CD4-positive, alpha-beta T cell (primary cell): Measurements from ENCODE around the gene SLC2A6. TPM values are rescaled to one million over a fixed set of nuclear protein-coding genes. Genes with fewer than 3 reads are reported as not detected.

ENCODE experiments used
- ATAC-seq: fragments of 200-7000 bp; cut with Tn5 transposase; one replicate; pipeline ENCODE4 v1.10.0; 2022; ENCODE audit warnings: mild to moderate bottlenecking; ENCODE audit not compliant: poor library complexity
- CTCF ChIA-PET: fragments of 350-600 bp; sonication (Branson Sonifier 250); formaldehyde crosslinking; loops from one replicate; lab custom pipeline; 2021; ENCODE audit warnings: antibody characterized with exemption, inconsistent platforms; lab: Charles Lee
- POLR2A ChIA-PET: fragments of 350-600 bp; sonication (Branson Sonifier 250); formaldehyde crosslinking; loops from one replicate; lab custom pipeline; 2021; ENCODE audit warnings: antibody characterized with exemption, inconsistent platforms; lab: Charles Lee
- DNase-seq, 14 experiments: peaks; one replicate each; pipeline ENCODE4 v3.0.0-alpha.2; 2013 to 2020; ENCODE audit warnings: mixed read lengths in 2 of 14
- H3K27ac ChIP-seq, 2 donors: one replicate each; pipeline versions ENCODE4 v1.5.1 to v1.7.0; 2013; ENCODE audit warnings: low read length in 2 of 2, low read depth in 1 of 2, mild to moderate bottlenecking in 1 of 2
- H3K27me3 ChIP-seq, 2 experiments: 1 replicate in 1 of 2; 2 replicates in 1 of 2; pipeline versions ENCODE4 v1.6.1 to v1.7.0; 2013; ENCODE audit warnings: low read length in 2 of 2, control low read depth in 1 of 2, mild to moderate bottlenecking in 1 of 2, moderate library complexity in 1 of 2; ENCODE audit not compliant: insufficient read depth in 2 of 2, control insufficient read depth in 1 of 2
- H3K36me3 ChIP-seq: one replicate; pipeline ENCODE4 v1.6.1; 2013; ENCODE audit warnings: low read length, control low read depth; ENCODE audit not compliant: insufficient read depth
- H3K4me1 ChIP-seq: one replicate; pipeline ENCODE4 v1.6.1; 2013; ENCODE audit warnings: low read length, control low read depth; ENCODE audit not compliant: insufficient read depth
- H3K4me3 ChIP-seq: one replicate; pipeline ENCODE4 v1.5.1; 2013; ENCODE audit warnings: mild to moderate bottlenecking, low read length, moderate library complexity
- H3K9me3 ChIP-seq, 2 experiments: 1 replicate in 1 of 2; 2 replicates in 1 of 2; pipeline versions ENCODE4 v1.6.1 to v1.7.0; 2013; ENCODE audit warnings: low read length in 2 of 2, mild to moderate bottlenecking in 2 of 2, control low read depth in 1 of 2, moderate library complexity in 1 of 2; ENCODE audit not compliant: control insufficient read depth in 1 of 2, insufficient read depth in 1 of 2
- H3K27ac Mint-ChIP-seq: one replicate; pipeline ENCODE4 v1.8.0; 2020; ENCODE audit warnings: mixed read lengths
- H3K27me3 Mint-ChIP-seq: one replicate; pipeline ENCODE4 v1.8.0; 2021; ENCODE audit warnings: mixed read lengths
- H3K36me3 Mint-ChIP-seq: one replicate; pipeline ENCODE4 v1.8.0; 2021; ENCODE audit warnings: low read depth, mixed read lengths
- H3K4me1 Mint-ChIP-seq: one replicate; pipeline ENCODE4 v1.8.0; 2021; ENCODE audit warnings: low read depth, mixed read lengths
- H3K4me3 Mint-ChIP-seq: one replicate; pipeline ENCODE4 v1.8.0; 2020; ENCODE audit warnings: mild to moderate bottlenecking, mixed read lengths
- H3K9me3 Mint-ChIP-seq: one replicate; pipeline ENCODE4 v1.8.0; 2020; ENCODE audit warnings: mixed read lengths
- intact Hi-C, 2 experiments: fragments of 100-400 bp; cut with DNase I in 1 of 2; cut with micrococcal nuclease in 1 of 2; formaldehyde crosslinking; loops; one replicate each; pipeline versions ENCODE4 v1.15.1 to v1.9.0; 2023 to 2025; cut with DNase I, micrococcal nuclease
- total RNA-seq, 174 experiments: library from RNA in 2 of 174; stranded (reverse) in 2 of 174; gene quantifications; one replicate each; pipeline ENCODE4 v1.2.3 and lab custom pipeline; 2021 to 2026
- TF ChIP-seq, protein P1 (sequence below): fragments of 200-600 bp; IDR thresholded peaks from one replicate; pipeline ENCODE4 v1.8.0; 2022; ENCODE audit warnings: antibody characterized with exemption, mild to moderate bottlenecking

SLC2A6 gene
- total RNA-seq, 2 experiments from 2014 or later: 1.8 to 3.2 TPM

DNA sequence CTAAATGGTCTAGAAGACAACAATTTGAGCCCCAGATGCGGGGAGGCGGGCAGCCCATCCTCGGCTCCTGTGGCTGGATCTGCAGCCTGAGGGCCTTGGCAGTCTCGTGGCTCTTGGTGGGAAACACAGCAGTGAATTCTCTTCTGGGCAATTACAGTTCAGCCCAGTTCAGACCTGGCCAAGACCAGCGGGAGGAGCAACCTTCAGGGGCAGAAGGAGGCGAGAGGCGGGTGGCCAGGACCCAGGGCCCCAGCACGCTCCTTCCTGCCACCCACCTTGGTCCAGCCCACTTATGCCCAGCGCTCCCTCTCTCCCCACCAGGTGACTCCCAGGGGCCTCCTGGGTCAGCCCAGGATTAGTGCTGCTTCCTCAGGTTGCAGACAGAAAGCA is 38.1 kb upstream of the SLC2A6 start:
- no peak overlapping the region for H3K27ac Mint-ChIP-seq
- no peak overlapping the region for H3K27ac ChIP-seq
- POLR2A ChIA-PET: no interaction called here

GRCh38 chr9:133516256-133516960 is 37.5 kb upstream of the SLC2A6 start:
- Mint-ChIP-seq H3K9me3 (no peaks in the 10 kb centered on the region), H3K4me1 (no peaks in the 10 kb centered on the region), H3K36me3 (no peaks in the 10 kb centered on the region), H3K4me3 (no peak overlapping the region), H3K27me3 (no peaks in the 10 kb centered on the region), H3K27ac (no peak overlapping the region)
- intact Hi-C loops: no loop called here
- no peaks in the 10 kb centered on the region for H3K4me1 ChIP-seq
- ATAC-seq (no peak), DNase-seq (no peak)
- H3K27me3 ChIP-seq: no peaks in the 10 kb centered on the region
- ChIA-PET CTCF (no interaction called here), POLR2A (no interaction called here)
- no peaks in the 10 kb centered on the region for H3K9me3 ChIP-seq
- TF ChIP-seq, protein P1, sequence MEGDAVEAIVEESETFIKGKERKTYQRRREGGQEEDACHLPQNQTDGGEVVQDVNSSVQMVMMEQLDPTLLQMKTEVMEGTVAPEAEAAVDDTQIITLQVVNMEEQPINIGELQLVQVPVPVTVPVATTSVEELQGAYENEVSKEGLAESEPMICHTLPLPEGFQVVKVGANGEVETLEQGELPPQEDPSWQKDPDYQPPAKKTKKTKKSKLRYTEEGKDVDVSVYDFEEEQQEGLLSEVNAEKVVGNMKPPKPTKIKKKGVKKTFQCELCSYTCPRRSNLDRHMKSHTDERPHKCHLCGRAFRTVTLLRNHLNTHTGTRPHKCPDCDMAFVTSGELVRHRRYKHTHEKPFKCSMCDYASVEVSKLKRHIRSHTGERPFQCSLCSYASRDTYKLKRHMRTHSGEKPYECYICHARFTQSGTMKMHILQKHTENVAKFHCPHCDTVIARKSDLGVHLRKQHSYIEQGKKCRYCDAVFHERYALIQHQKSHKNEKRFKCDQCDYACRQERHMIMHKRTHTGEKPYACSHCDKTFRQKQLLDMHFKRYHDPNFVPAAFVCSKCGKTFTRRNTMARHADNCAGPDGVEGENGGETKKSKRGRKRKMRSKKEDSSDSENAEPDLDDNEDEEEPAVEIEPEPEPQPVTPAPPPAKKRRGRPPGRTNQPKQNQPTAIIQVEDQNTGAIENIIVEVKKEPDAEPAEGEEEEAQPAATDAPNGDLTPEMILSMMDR: no peak
- no peak overlapping the region for H3K4me3 ChIP-seq
- no peak overlapping the region for H3K27ac ChIP-seq
- no peaks in the 10 kb centered on the region for H3K36me3 ChIP-seq

More for the DNA sequence above, 38.1 kb upstream of the SLC2A6 start:
- no peak for ATAC-seq
- no peak for DNase-seq
- TF ChIP-seq, protein P1: no peak
- no peaks in the 10 kb centered on the region for H3K4me1 ChIP-seq
- Mint-ChIP-seq H3K4me3 (no peak overlapping the region), H3K4me1 (no peaks in the 10 kb centered on the region), H3K27me3 (no peaks in the 10 kb centered on the region), H3K9me3 (no peaks in the 10 kb centered on the region), H3K36me3 (no peaks in the 10 kb centered on the region)
- no peaks in the 10 kb centered on the region for H3K27me3 ChIP-seq
- H3K36me3 ChIP-seq: no peaks in the 10 kb centered on the region
- H3K9me3 ChIP-seq: no peaks in the 10 kb centered on the region
- CTCF ChIA-PET: no interaction called here
- H3K4me3 ChIP-seq: no peak overlapping the region
- intact Hi-C loops: no loop called here

DNA sequence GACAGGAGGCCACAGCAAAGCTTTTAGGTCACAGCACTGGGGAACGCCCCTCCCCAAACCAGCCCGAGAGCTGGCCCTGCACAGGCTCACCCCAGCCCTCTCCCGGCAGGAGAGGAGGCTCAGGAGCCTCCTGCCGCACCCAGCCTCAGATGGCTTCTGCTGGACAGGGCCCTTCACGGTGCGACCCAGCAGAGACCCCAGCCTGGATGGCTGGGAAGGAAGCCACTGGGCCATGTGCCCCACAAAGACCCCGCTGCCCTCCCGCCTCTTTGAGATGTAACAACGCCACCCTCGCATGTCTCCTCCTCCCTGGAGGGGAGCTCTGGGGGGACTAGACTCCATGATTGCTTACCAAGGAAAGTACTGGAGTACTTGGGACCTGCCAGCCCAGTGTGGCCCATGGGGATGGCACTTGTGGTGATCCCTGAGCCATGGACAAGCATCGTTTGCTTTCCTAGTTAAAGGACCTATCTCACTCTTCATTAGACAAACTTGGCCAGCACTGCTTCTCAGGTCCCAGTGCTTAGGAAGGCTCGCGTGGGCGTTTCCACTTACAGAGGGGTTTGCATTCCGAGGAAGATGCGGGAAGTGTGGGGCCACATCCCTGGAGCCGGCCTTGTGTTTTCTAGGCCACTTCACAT is 36.8 kb upstream of the SLC2A6 start:
- POLR2A ChIA-PET: no interaction called here
- H3K36me3 ChIP-seq: no peaks in the 10 kb centered on the region
- Mint-ChIP-seq H3K27ac (no peak overlapping the region), H3K4me3 (no peak overlapping the region), H3K4me1 (no peaks in the 10 kb centered on the region), H3K27me3 (no peaks in the 10 kb centered on the region), H3K9me3 (no peaks in the 10 kb centered on the region), H3K36me3 (no peaks in the 10 kb centered on the region)
- CTCF ChIA-PET: no interaction called here
- H3K4me3 ChIP-seq: no peak overlapping the region
- intact Hi-C loops: no loop called here
- DNase-seq (no peak), ATAC-seq (no peak)
- H3K4me1 ChIP-seq: no peaks in the 10 kb centered on the region
- TF ChIP-seq, protein P1: no peak
- no peak overlapping the region for H3K27ac ChIP-seq
- H3K27me3 ChIP-seq: no peaks in the 10 kb centered on the region
- H3K9me3 ChIP-seq: no peaks in the 10 kb centered on the region
